ENCODE data around the gene NOL11.
"Not testable (repeated sequence)": the region's sequence is repeated elsewhere in the genome, so short reads cannot be mapped to it uniquely, and the experiment has no call there.

The NOL11 gene

DNA sequence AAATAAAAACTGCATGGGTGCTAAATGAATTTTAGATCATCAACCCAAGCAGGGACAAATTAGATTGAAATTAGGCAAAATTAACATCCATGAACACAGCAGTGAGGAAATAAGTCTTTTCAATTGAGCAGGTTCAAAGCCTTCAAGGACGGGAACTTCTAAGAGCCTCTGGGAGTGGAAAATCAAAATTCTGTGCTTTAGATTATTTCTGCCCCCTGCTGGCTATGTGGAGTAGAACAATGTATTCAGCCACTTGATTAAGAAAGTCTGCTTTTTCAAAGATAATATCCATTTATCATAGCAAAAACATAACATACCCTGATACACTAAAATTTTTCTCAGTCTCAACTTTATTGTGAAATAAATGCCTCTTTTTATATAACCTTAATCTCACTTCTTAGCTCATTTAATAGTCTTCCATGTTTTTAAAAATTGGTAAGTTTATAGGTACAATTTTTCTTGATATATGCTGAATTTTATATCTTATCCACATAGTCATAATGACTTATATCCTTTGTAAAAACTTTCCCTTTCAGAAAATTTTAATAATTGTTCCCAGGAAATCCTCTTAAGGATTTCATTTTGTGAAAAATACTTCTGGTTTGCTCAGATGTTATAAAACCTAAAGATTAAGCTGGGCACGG lies 28.1 kb upstream of the NOL11 start:
- Histone ChIP-seq H2AFZ (ENCODE audit: low read depth, low read length) (no peak overlapping the region), H3K9me3 (ENCODE audit: low read length) (no peaks in the 10 kb centered on the region), H3K4me1 (ENCODE audit: insufficient read depth, low read length) (peaks cover 5% of the 10 kb centered on the region), H3K36me3 (ENCODE audit: insufficient read depth, low read length) (no peaks in the 10 kb centered on the region), H3K4me3 (ENCODE audit: low read length) (no peak overlapping the region), H3K27me3 (ENCODE audit: insufficient read depth, low read length) (no peaks in the 10 kb centered on the region)

DNA sequence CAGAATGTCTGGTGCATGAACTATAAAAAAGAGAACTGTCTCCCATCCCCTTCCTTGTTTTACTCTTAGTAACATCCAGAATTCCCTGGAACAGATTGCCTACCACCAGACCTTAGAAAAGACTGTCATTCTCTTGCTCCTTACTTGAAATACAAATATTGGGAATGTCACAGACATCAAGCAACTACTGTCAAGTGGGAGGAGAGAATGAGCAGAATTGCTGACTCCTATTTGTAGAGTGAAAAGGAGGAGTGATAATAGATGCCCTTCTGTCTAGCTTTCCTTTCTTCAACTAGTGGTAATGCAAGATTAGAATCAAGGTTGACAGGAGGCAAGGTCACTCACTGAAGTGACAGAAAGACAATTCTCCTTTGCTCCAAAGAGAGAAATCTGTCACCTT lies 23.9 kb upstream of the NOL11 start:
- H3K4me1 ChIP-seq (ENCODE audit: insufficient read depth, low read length) = peaks cover 9% of the 10 kb centered on the region
- H3K27me3 ChIP-seq (ENCODE audit: insufficient read depth, low read length) = no peaks in the 10 kb centered on the region
- no peaks in the 10 kb centered on the region for H3K36me3 ChIP-seq (ENCODE audit: insufficient read depth, low read length)
- H3K4me3 ChIP-seq (ENCODE audit: low read length) = no peak overlapping the region
- H3K9me3 ChIP-seq (ENCODE audit: low read length) = no peaks in the 10 kb centered on the region
- no peak overlapping the region for H2AFZ ChIP-seq (ENCODE audit: low read depth, low read length)

DNA sequence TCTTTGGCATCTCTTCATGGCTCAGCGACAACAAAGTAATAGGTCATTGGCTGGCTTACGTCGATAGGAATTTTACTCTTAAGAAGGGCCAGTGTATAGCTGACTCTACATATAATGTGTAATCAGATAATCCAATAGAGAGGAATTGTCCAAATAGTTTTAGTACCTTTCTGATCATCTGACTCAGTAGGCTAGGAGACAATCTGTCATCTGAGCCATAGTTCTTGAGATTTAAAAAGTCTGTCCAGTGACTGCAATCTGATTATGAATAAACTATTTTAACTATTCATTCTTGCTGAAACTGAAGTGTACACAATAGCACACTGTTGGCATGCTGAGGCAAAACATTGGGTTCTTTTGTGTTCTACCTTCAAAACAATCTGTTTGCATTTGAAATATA lies 21.4 kb upstream of the NOL11 start:
- Histone ChIP-seq H3K36me3 (ENCODE audit: insufficient read depth, low read length) (no peaks in the 10 kb centered on the region), H3K4me3 (ENCODE audit: low read length) (no peak overlapping the region), H3K27me3 (ENCODE audit: insufficient read depth, low read length) (no peaks in the 10 kb centered on the region), H3K9me3 (ENCODE audit: low read length) (no peaks in the 10 kb centered on the region), H2AFZ (ENCODE audit: low read depth, low read length) (no peak overlapping the region), H3K4me1 (ENCODE audit: insufficient read depth, low read length) (peaks cover 9% of the 10 kb centered on the region)

DNA sequence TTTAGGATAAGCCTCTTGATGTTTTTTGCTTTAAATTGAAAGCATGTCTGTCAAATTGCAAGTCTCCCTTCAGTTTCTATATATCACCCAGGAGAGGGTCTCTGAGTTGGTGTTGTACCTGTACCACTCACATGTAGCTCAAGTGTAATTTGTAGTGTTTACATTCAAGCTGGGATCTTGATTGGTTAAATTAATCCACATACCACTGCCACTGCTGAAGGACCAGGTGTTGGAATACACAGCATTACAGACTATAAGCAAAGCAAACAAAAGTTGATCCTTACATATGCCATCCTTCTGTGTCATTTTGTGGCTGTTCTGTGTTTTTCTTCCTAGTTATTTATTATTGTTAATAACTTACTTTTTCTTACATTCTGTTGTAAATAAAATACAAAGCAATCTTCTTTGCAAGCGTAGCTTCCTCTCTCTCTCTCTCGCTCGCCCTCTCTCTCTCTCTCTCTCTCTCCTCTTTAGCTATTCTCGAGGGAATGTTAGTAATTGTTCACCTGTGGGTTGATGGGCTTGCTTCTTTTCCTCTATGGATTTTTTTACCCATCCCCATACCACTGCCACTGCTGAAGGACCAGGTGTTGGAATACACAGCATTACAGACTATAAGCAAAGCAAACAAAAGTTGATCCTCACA lies 20.8 kb upstream of the NOL11 start:
- H3K9me3 ChIP-seq (ENCODE audit: low read length) = no peaks in the 10 kb centered on the region
- peaks cover 9% of the 10 kb centered on the region for H3K4me1 ChIP-seq (ENCODE audit: insufficient read depth, low read length)
- no peak overlapping the region for H3K4me3 ChIP-seq (ENCODE audit: low read length)
- no peaks in the 10 kb centered on the region for H3K27me3 ChIP-seq (ENCODE audit: insufficient read depth, low read length)
- H3K36me3 ChIP-seq (ENCODE audit: insufficient read depth, low read length) = no peaks in the 10 kb centered on the region
- H2AFZ ChIP-seq (ENCODE audit: low read depth, low read length) = no peak overlapping the region

DNA sequence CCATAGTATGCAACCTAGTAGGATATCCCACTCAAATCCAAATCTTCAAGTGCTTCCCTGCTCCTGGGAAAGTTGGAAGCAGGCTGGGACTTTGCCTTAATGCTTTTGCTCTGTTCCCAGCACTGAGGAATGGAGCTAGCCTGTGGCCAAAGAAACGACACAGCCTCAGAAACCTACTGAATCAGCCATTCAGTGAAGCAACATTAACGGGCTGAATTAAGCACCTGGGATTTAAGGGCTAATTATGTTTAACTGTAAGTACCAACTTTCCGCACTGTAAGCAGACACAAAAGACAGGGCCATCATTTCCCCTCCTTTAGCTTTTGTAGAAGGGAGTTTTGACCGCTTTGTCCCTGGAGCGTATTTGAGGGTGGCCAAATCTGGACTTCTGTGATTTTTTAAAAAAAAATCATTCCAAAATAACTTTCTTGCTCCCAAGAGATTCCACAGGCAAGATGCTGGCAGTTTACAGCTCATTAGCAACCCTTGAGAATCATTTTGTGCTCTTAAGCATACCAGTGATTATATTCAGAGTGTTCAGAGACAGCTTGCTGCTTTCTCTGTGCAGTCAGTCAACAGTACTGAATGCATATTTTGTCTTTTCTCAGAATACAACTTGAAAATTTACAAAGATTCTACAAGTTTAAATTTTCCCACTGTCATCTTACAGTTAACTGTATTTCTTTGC lies 17.6 kb upstream of the NOL11 start:
- Histone ChIP-seq H3K9me3 (ENCODE audit: low read length) (no peaks in the 10 kb centered on the region), H3K27me3 (ENCODE audit: insufficient read depth, low read length) (no peaks in the 10 kb centered on the region), H2AFZ (ENCODE audit: low read depth, low read length) (no peak overlapping the region), H3K4me3 (ENCODE audit: low read length) (no peak overlapping the region), H3K4me1 (ENCODE audit: insufficient read depth, low read length) (peaks cover 9% of the 10 kb centered on the region), H3K36me3 (ENCODE audit: insufficient read depth, low read length) (no peaks in the 10 kb centered on the region)

DNA sequence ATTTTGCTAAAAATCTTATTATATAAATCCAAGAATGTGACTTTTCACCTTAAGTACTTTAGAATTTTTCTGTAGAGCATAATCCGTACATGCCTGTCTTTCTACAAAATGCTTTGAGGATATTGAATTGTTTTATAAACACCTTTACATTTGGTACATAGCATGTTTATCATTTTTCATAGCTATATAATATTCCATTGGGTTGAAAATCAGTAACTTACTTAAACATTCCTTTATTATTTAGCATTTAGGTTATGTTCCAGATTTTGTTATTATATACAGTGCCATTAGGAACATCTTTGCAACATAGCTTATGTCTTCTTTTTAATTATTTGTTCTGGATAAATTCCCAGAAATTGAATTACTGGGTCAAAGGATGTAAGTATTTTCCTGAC lies 17.0 kb upstream of the NOL11 start:
- H3K36me3 ChIP-seq (ENCODE audit: insufficient read depth, low read length) = no peaks in the 10 kb centered on the region
- H3K4me1 ChIP-seq (ENCODE audit: insufficient read depth, low read length) = peaks cover 8% of the 10 kb centered on the region
- no peak overlapping the region for H2AFZ ChIP-seq (ENCODE audit: low read depth, low read length)
- no peaks in the 10 kb centered on the region for H3K9me3 ChIP-seq (ENCODE audit: low read length)
- no peak overlapping the region for H3K4me3 ChIP-seq (ENCODE audit: low read length)
- no peaks in the 10 kb centered on the region for H3K27me3 ChIP-seq (ENCODE audit: insufficient read depth, low read length)

DNA sequence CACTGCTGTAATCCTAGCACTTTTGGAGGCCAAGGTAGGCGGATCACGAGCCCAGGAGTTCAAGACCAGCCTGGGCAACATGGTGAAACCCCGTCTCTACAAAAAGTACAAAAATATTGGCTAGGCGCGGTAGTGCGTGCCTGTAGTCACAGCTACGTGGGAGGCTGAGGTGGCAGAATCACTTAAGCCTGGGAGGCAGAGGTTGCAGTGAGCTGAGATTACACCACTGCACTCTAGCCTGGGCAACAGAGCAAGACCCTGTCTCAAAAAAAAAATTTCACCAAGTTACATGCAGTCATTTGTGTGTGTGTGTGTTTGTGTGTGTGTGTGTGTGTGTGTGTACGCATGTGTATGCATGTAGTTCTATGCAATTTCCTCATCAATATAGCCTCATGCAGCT lies 14.9 kb upstream of the NOL11 start:
- H3K4me3 ChIP-seq (ENCODE audit: low read length); H3K9me3 ChIP-seq (ENCODE audit: low read length); H3K4me1 ChIP-seq (ENCODE audit: insufficient read depth, low read length); H3K27me3 ChIP-seq (ENCODE audit: insufficient read depth, low read length); H3K36me3 ChIP-seq (ENCODE audit: insufficient read depth, low read length); H2AFZ ChIP-seq (ENCODE audit: low read depth, low read length): not testable (repeated sequence)

DNA sequence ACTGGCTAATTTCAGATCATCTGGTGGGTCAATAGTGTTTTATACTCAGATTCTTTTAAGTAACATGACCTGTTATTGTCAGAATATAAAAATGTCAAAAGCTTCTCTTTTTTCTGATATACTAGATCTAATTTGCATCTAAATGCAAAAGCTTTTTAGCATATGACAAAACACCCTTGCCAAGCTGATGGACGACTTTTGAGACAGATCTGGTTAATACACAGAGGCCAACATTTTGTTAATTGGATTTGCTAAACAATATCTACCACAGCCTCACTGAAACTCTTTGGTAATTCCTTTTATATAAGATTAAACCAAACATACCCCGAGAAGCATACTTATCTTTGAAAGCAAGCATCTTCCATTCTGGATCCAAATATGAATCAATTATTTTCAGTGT lies 10.3 kb upstream of the NOL11 start:
- no peaks in the 10 kb centered on the region for H3K9me3 ChIP-seq (ENCODE audit: low read length)
- no peak overlapping the region for H2AFZ ChIP-seq (ENCODE audit: low read depth, low read length)
- no peaks in the 10 kb centered on the region for H3K36me3 ChIP-seq (ENCODE audit: insufficient read depth, low read length)
- H3K4me3 ChIP-seq (ENCODE audit: low read length) = no peak overlapping the region
- H3K27me3 ChIP-seq (ENCODE audit: insufficient read depth, low read length) = no peaks in the 10 kb centered on the region
- peaks cover 7% of the 10 kb centered on the region for H3K4me1 ChIP-seq (ENCODE audit: insufficient read depth, low read length)

DNA sequence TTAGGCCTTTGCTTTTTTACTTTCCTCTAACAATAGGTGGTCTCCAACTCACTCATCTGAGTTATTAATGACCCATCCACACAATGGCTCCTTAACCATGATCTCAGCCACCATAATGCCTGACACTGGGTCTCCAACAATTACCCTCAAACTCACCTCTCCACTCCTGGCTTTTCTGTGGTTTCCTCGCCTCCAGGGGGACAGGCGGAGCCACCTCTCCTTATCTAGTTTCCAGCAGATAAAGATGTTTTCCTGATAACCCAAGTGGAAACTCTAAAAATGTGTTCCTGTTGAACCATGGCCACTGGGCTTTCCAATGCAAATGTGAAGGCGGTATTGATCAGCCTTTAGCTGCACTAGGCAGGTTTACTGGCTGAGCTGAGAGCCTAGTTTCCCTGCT lies 9.4 kb upstream of the NOL11 start:
- no peak overlapping the region for H3K4me3 ChIP-seq (ENCODE audit: low read length)
- no peak overlapping the region for H2AFZ ChIP-seq (ENCODE audit: low read depth, low read length)
- peaks cover 7% of the 10 kb centered on the region for H3K4me1 ChIP-seq (ENCODE audit: insufficient read depth, low read length)
- H3K9me3 ChIP-seq (ENCODE audit: low read length) = no peaks in the 10 kb centered on the region
- no peaks in the 10 kb centered on the region for H3K36me3 ChIP-seq (ENCODE audit: insufficient read depth, low read length)
- H3K27me3 ChIP-seq (ENCODE audit: insufficient read depth, low read length) = no peaks in the 10 kb centered on the region

DNA sequence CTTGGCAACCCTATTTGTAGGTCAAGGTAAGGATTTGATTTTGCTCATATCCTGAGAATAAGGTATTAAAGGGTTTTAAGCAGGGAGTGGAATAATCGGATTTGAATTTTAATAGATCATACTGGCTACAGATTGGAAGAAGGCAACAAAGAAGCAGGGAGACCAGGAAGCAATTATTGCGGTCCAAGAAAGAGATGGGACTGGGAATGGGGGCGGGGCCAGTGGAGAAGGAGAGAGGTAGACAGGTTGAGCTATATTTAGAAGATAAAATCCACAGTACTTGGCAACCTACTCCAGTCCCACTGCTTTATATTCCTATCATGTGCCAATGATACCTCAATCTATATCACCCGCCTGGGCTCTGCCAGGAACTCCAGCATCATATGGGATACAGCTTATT lies 5.8 kb upstream of the NOL11 start:
- H3K4me3 ChIP-seq (ENCODE audit: low read length) = no peak overlapping the region
- H3K36me3 ChIP-seq (ENCODE audit: insufficient read depth, low read length) = no peaks in the 10 kb centered on the region
- H3K4me1 ChIP-seq (ENCODE audit: insufficient read depth, low read length) = peaks cover 7% of the 10 kb centered on the region
- no peak overlapping the region for H2AFZ ChIP-seq (ENCODE audit: low read depth, low read length)
- no peaks in the 10 kb centered on the region for H3K9me3 ChIP-seq (ENCODE audit: low read length)
- H3K27me3 ChIP-seq (ENCODE audit: insufficient read depth, low read length) = no peaks in the 10 kb centered on the region

DNA sequence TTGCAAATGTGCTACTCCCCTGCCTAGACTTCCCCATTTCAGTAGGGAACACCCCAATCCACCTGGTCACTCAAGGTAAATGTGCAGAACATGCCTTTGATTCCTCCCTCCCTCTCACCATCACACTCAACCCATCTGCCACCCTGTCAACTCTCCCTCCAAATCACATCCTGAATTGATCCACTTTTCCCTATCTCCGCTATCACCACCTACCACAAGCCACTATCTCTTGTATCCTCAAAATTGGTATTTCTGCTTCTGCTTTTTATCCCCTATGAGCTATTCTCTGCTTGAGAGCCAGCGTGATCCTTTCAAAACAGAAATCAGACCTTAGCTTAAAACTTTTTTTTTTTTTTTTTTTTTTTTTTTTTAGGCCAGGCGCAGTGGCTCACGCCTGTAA lies 5.4 kb upstream of the NOL11 start:
- no peaks in the 10 kb centered on the region for H3K9me3 ChIP-seq (ENCODE audit: low read length)
- no peaks in the 10 kb centered on the region for H3K36me3 ChIP-seq (ENCODE audit: insufficient read depth, low read length)
- H3K4me3 ChIP-seq (ENCODE audit: low read length) = no peak overlapping the region
- H2AFZ ChIP-seq (ENCODE audit: low read depth, low read length) = no peak overlapping the region
- H3K4me1 ChIP-seq (ENCODE audit: insufficient read depth, low read length) = peaks cover 4% of the 10 kb centered on the region
- no peaks in the 10 kb centered on the region for H3K27me3 ChIP-seq (ENCODE audit: insufficient read depth, low read length)

DNA sequence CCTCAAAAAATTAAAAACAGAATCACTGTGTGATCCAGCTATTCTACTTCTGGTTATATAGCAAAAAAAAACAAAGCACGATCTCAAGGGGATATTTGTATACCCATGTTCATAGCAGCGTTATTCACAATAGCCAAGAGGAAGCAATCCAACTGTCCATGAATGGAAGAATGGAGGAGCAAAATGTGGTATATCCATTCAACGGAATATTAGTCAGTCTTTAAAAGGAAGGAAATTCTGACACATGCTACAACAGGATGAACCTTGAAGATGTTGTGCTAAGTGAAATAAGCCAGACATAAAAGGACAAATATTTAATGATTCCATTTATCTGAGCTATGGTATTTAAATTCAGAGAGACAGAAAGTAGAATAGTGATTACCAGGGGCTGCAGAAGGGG lies 4.6 kb upstream of the NOL11 start:
- H3K4me3 ChIP-seq (ENCODE audit: low read length) = no peak overlapping the region
- H2AFZ ChIP-seq (ENCODE audit: low read depth, low read length) = no peak overlapping the region
- H3K9me3 ChIP-seq (ENCODE audit: low read length) = no peaks in the 10 kb centered on the region
- H3K27me3 ChIP-seq (ENCODE audit: insufficient read depth, low read length) = no peaks in the 10 kb centered on the region
- H3K4me1 ChIP-seq (ENCODE audit: insufficient read depth, low read length) = no peaks in the 10 kb centered on the region
- no peaks in the 10 kb centered on the region for H3K36me3 ChIP-seq (ENCODE audit: insufficient read depth, low read length)

DNA sequence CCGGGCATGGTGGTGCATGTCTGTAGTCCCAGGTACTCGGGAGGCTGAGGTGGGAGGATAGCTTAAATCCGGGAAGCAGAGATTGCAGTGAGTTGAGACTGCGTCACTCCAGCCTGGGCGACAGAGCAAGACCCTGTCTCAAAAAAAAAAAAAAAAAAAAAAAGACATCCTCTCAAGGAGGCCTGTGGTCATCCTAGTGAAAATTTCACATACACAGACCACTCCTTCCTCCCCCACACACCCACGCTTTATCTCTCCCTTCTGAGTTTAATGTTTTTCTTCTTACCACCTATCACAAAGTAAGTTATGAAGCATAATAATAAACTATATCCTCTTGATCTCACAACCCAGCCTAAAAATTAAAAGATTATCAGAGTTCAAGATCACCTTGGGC lies 1.3 kb upstream of the NOL11 start:
- Histone ChIP-seq H3K9me3 (ENCODE audit: low read length) (no peaks in the 10 kb centered on the region), H2AFZ (ENCODE audit: low read depth, low read length) (no peak overlapping the region), H3K27me3 (ENCODE audit: insufficient read depth, low read length) (no peaks in the 10 kb centered on the region), H3K4me1 (ENCODE audit: insufficient read depth, low read length) (peaks cover 9% of the 10 kb centered on the region), H3K4me3 (ENCODE audit: low read length) (no peak overlapping the region), H3K36me3 (ENCODE audit: insufficient read depth, low read length) (peaks cover 14% of the 10 kb centered on the region)

All from neuron (in vitro differentiated cells).